WTC11 (cell line): ENCODE results near the gene ZNF774. TPM values are rescaled to one million over a fixed set of nuclear protein-coding genes. Genes with fewer than 3 reads are reported as not detected.

Experiments
- ATAC-seq: fragments of 200-7000 bp; cut with Tn5 transposase; 2 replicates; pipeline ENCODE4 v1.10.0; 2021; ENCODE audit warnings: mild to moderate bottlenecking, moderate library complexity
- CTCF ChIA-PET: fragments of 300-600 bp; sonication (Branson Sonifier 250); formaldehyde crosslinking; loops from one replicate; lab custom pipeline; 2021; ENCODE audit warnings: antibody characterized with exemption; lab: Charles Lee
- POLR2A ChIA-PET: fragments of 350-600 bp; sonication (Branson Sonifier 250); formaldehyde crosslinking; loops from one replicate; lab custom pipeline; 2021; ENCODE audit warnings: antibody characterized with exemption; lab: Charles Lee
- DNase-seq: peaks from one replicate; pipeline ENCODE4 v3.0.0; 2021; ENCODE audit warnings: low spot score
- H3K27ac Mint-ChIP-seq: 2 replicates; pipeline ENCODE4 v1.8.0; 2021; ENCODE audit warnings: mixed read lengths
- H3K27me3 Mint-ChIP-seq: 2 replicates; pipeline ENCODE4 v1.8.0; 2021; ENCODE audit warnings: low read depth, mild to moderate bottlenecking, moderate library complexity, mixed read lengths
- H3K36me3 Mint-ChIP-seq: 2 replicates; pipeline ENCODE4 v1.8.0; 2021; ENCODE audit warnings: mixed read lengths
- H3K4me1 Mint-ChIP-seq: 2 replicates; pipeline ENCODE4 v1.8.0; 2022; ENCODE audit warnings: mixed read lengths
- H3K4me3 Mint-ChIP-seq: 2 replicates; pipeline ENCODE4 v1.8.0; 2021; ENCODE audit warnings: mild to moderate bottlenecking, moderate library complexity, mixed read lengths
- H3K9me3 Mint-ChIP-seq: 2 replicates; pipeline ENCODE4 v1.8.0; 2021; ENCODE audit warnings: mixed read lengths
- E2F5 ChIP-seq: sonication (generic); formaldehyde crosslinking; IDR thresholded peaks from 2 replicates; pipeline ENCODE4 v1.8.1; 2022; ENCODE audit warnings: mild to moderate bottlenecking, moderate library complexity, missing genetic modification reagents
- ELF4 ChIP-seq: sonication (generic); formaldehyde crosslinking; IDR thresholded peaks from 2 replicates; pipeline ENCODE4 v1.8.1; 2022; ENCODE audit warnings: low read depth, mild to moderate bottlenecking, moderate library complexity, missing genetic modification reagents
- FOXP1 ChIP-seq: sonication (generic); formaldehyde crosslinking; IDR thresholded peaks from 2 replicates; pipeline ENCODE4 v1.8.0; 2022; ENCODE audit warnings: missing genetic modification reagents, mild to moderate bottlenecking, moderate library complexity, borderline replicate concordance
- IRF1 ChIP-seq: sonication (generic); formaldehyde crosslinking; IDR thresholded peaks from 2 replicates; pipeline ENCODE4 v1.8.0; 2023; ENCODE audit warnings: missing genetic modification reagents
- MXD4 ChIP-seq: fragments of 250-450 bp; sonication (Bioruptor Pico); IDR thresholded peaks from 2 replicates; pipeline ENCODE4 v1.8.0; 2021; ENCODE audit warnings: mild to moderate bottlenecking, moderate library complexity, borderline replicate concordance
- OVOL2 ChIP-seq: fragments of 250-450 bp; sonication (Bioruptor Pico); IDR thresholded peaks from 2 replicates; pipeline ENCODE4 v1.9.0; 2021; ENCODE audit warnings: mild to moderate bottlenecking, borderline replicate concordance
- SOX15 ChIP-seq: fragments of 250-450 bp; sonication (Bioruptor Pico); IDR thresholded peaks from 2 replicates; pipeline ENCODE4 v1.9.0; 2021; ENCODE audit warnings: mild to moderate bottlenecking
- ZNF138 ChIP-seq: sonication (generic); formaldehyde crosslinking; conservative IDR thresholded peaks from 2 replicates; pipeline ENCODE4 v1.8.1; 2022; ENCODE audit warnings: mild to moderate bottlenecking, moderate library complexity, missing genetic modification reagents
- ZNF232 ChIP-seq: sonication (generic); formaldehyde crosslinking; IDR thresholded peaks from 2 replicates; pipeline ENCODE4 v1.8.0; 2022; ENCODE audit warnings: mild to moderate bottlenecking, missing genetic modification reagents
- ZNF263 ChIP-seq: sonication (generic); formaldehyde crosslinking; IDR thresholded peaks from 2 replicates; pipeline ENCODE4 v1.8.1; 2022; ENCODE audit warnings: low read depth, mild to moderate bottlenecking, moderate library complexity, missing genetic modification reagents
- ZNF416 ChIP-seq: fragments of 250-450 bp; sonication (Bioruptor Pico); IDR thresholded peaks from 2 replicates; pipeline ENCODE4 v1.9.0; 2021; ENCODE audit warnings: mild to moderate bottlenecking, inconsistent platforms
- ZNF671 ChIP-seq: fragments of 250-450 bp; sonication (Bioruptor Pico); IDR thresholded peaks from 2 replicates; pipeline ENCODE4 v1.8.0; 2021; ENCODE audit warnings: mild to moderate bottlenecking
- ZSCAN18 ChIP-seq: fragments of 250-450 bp; sonication (Bioruptor Pico); IDR thresholded peaks from 2 replicates; pipeline ENCODE4 v2.1.2; 2022; ENCODE audit warnings: mild to moderate bottlenecking, moderate library complexity
- total RNA-seq: library from RNA; stranded (reverse); gene quantifications from 3 replicates; pipeline ENCODE4 v1.2.3, GENCODE V29; 2021
- TF ChIP-seq, protein P1 (sequence below): sonication (generic); formaldehyde crosslinking; IDR thresholded peaks from 2 replicates; pipeline ENCODE4 v1.8.1; 2023; ENCODE audit warnings: mild to moderate bottlenecking, moderate library complexity, missing genetic modification reagents
- TF ChIP-seq, protein P2 (sequence below): fragments of 250-450 bp; sonication (Bioruptor Pico); conservative IDR thresholded peaks from 2 replicates; pipeline ENCODE4 v1.9.0; 2021; ENCODE audit warnings: mild to moderate bottlenecking
- TF ChIP-seq, protein P3 (sequence below): fragments of 250-450 bp; sonication (Bioruptor Pico); IDR thresholded peaks from 2 replicates; pipeline ENCODE4 v1.9.0; 2021; ENCODE audit warnings: mild to moderate bottlenecking, borderline replicate concordance

ZNF774 gene
- total RNA-seq, 1 experiment from 2014 or later = 2.6 TPM

DNA sequence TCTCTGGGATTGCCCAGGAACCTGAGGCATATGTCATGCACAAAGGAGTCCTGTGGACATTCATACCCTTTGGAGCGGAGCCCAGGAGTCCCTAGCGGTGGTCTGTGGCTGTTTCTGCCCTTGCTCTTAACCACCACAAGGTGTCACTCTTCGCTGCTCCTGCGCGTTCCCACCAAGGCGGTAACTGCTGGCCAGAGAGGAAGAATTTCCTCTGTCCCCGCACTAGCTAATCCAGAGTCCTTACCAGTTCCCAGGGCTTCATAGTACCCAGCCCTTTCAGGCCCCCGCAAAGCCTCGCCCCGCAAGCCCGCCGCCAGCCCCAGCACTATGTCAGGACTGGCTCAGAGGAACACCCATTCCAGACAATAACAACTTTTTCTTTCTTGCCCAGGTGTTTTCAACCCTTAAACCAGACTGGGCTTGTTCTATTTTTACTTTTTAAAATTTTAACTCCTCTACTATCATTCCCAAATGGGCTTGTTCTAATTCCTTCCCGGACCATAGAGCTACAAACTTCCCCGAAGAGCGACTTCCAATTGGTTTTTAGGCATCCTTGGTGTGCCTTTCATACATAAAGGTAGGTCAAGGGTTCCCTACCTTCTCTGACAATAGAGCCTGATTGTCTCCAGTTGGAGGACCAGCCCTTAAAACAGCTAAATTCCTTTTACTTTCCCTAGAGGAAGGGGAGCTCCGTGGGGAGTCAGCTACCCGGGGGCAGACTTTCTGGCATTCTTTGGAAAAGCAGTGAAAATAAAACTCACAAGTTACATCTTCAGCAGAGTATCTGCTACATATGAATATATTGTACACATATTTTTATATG lies 31.8 kb upstream of the ZNF774 start (continued):
- TF ChIP-seq ZNF671 (CRISPR knock-in tag) = no peak
- TF ChIP-seq, protein P1, sequence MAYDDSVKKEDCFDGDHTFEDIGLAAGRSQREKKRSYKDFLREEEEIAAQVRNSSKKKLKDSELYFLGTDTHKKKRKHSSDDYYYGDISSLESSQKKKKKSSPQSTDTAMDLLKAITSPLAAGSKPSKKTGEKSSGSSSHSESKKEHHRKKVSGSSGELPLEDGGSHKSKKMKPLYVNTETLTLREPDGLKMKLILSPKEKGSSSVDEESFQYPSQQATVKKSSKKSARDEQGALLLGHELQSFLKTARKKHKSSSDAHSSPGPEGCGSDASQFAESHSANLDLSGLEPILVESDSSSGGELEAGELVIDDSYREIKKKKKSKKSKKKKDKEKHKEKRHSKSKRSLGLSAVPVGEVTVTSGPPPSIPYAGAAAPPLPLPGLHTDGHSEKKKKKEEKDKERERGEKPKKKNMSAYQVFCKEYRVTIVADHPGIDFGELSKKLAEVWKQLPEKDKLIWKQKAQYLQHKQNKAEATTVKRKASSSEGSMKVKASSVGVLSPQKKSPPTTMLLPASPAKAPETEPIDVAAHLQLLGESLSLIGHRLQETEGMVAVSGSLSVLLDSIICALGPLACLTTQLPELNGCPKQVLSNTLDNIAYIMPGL = no peak

GRCh38 chr15:90320885-90321278 lies 31.2 kb upstream of the ZNF774 start:
- Mint-ChIP-seq H3K27ac (no peak overlapping the region), H3K4me3 (no peak overlapping the region), H3K36me3 (no peaks in the 10 kb centered on the region), H3K9me3 (no peaks in the 10 kb centered on the region), H3K27me3 (no peaks in the 10 kb centered on the region)
- ATAC-seq (no peak), DNase-seq (no peak)
- CTCF ChIA-PET = interaction anchor here (0.6 to 4.6 kb wide), 54 partner anchors 9 to 648 kb away, joined by 3 to 97 read pairs (median 5); partner anchors contain the start of genes CIB1, FES, GDPGP1 and IQGAP1
- TF ChIP-seq ZNF416 (CRISPR knock-in tag) (no peak), IRF1 (no peak), ZNF263 (no peak), MXD4 (CRISPR knock-in tag) (no peak), ZNF671 (CRISPR knock-in tag) (no peak), FOXP1 (CRISPR knock-in tag) (no peak), ZSCAN18 (no peak), SOX15 (no peak), ELF4 (CRISPR knock-in tag) (no peak), E2F5 (CRISPR knock-in tag) (no peak), ZNF232 (no peak), OVOL2 (CRISPR knock-in tag) (no peak), ZNF138 (no peak)
- TF ChIP-seq, protein P2, sequence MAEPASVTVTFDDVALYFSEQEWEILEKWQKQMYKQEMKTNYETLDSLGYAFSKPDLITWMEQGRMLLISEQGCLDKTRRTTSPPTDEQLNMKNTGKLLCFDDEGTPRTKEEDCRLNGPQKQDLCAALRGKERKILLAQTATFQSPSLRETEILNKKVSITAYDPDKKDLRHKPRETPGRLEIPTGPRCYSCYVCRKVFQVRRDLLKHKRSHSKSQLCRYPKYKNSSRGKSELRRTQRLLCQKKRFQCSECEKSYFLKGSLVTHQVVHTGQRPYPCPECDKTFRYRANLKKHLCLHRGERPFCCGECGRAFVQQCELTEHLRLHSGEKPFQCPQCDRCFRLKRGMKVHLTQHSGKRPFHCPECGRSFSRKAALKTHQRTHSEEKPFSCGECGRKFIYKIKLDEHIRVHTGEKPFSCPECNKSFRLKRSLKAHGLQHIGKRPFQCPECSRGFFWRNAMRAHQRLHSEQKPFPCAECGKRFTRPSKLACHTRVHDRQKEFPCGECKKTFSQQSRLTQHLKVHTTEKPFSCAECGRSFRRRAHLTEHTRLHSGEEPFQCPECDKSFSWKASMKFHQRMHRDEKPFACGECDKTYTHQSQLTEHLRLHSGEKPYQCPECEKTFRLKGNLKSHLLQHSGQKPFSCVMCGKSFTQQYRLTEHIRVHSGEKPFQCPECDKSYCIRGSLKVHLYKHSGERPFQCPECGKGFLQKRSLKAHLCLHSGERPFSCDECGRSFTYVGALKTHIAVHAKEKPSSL (CRISPR knock-in tag) = no peak
- TF ChIP-seq, protein P3, sequence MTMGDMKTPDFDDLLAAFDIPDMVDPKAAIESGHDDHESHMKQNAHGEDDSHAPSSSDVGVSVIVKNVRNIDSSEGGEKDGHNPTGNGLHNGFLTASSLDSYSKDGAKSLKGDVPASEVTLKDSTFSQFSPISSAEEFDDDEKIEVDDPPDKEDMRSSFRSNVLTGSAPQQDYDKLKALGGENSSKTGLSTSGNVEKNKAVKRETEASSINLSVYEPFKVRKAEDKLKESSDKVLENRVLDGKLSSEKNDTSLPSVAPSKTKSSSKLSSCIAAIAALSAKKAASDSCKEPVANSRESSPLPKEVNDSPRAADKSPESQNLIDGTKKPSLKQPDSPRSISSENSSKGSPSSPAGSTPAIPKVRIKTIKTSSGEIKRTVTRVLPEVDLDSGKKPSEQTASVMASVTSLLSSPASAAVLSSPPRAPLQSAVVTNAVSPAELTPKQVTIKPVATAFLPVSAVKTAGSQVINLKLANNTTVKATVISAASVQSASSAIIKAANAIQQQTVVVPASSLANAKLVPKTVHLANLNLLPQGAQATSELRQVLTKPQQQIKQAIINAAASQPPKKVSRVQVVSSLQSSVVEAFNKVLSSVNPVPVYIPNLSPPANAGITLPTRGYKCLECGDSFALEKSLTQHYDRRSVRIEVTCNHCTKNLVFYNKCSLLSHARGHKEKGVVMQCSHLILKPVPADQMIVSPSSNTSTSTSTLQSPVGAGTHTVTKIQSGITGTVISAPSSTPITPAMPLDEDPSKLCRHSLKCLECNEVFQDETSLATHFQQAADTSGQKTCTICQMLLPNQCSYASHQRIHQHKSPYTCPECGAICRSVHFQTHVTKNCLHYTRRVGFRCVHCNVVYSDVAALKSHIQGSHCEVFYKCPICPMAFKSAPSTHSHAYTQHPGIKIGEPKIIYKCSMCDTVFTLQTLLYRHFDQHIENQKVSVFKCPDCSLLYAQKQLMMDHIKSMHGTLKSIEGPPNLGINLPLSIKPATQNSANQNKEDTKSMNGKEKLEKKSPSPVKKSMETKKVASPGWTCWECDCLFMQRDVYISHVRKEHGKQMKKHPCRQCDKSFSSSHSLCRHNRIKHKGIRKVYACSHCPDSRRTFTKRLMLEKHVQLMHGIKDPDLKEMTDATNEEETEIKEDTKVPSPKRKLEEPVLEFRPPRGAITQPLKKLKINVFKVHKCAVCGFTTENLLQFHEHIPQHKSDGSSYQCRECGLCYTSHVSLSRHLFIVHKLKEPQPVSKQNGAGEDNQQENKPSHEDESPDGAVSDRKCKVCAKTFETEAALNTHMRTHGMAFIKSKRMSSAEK (CRISPR knock-in tag) = no peak
- TF ChIP-seq, protein P1 = no peak
- TF ChIP-seq, all 79 proteins: peak for 0
- H3K4me1 Mint-ChIP-seq = peaks cover 13% of the 10 kb centered on the region
- POLR2A ChIA-PET = interaction anchor here (1.4 kb wide), 1 partner anchor 161 kb away, joined by 4 read pairs; no protein-coding TSS in a partner anchor
